GM18511 (cell line): ENCODE results near the gene PPP2R5E.
"Not testable (repeated sequence)": the region's sequence is repeated elsewhere in the genome, so short reads cannot be mapped to it uniquely, and the experiment has no call there.

Experiments
- ATAC-seq: cut with Tn5 transposase; IDR thresholded peaks from one replicate; pipeline ENCODE4 v1.9.1; 2021; ENCODE audit warnings: mild to moderate bottlenecking, moderate library complexity; ENCODE audit not compliant: unreplicated experiment

PPP2R5E gene

GRCh38 chr14:63523735-63524426, 19.3 kb downstream of the PPP2R5E start:
- no peak for ATAC-seq

GRCh38 chr14:63522511-63522910, 20.7 kb downstream of the PPP2R5E start:
- not testable (repeated sequence) for ATAC-seq

- ATAC-seq = no peak
Measured at GRCh38 chr14:63517354-63517753, 25.8 kb downstream of the PPP2R5E start.

- ATAC-seq = no peak
Measured at GRCh38 chr14:63515240-63515639, 27.9 kb downstream of the PPP2R5E start.

GRCh38 chr14:63513756-63514155, 29.4 kb downstream of the PPP2R5E start:
- ATAC-seq = no peak

GRCh38 chr14:63512861-63513260, 30.3 kb downstream of the PPP2R5E start:
- no peak for ATAC-seq

GRCh38 chr14:63510538-63510937, 32.6 kb downstream of the PPP2R5E start:
- peak; percentile 85 for ATAC-seq

GRCh38 chr14:63508033-63508432, 35.1 kb downstream of the PPP2R5E start:
- no peak for ATAC-seq

- no peak for ATAC-seq
Measured at GRCh38 chr14:63504648-63505047, 38.5 kb downstream of the PPP2R5E start.

- ATAC-seq = no peak
Measured at GRCh38 chr14:63501429-63501828, 41.7 kb downstream of the PPP2R5E start.

- no peak for ATAC-seq
Measured at GRCh38 chr14:63499701-63500250, 43.4 kb downstream of the PPP2R5E start.

GRCh38 chr14:63496837-63497400, 46.3 kb downstream of the PPP2R5E start:
- ATAC-seq = no peak

- no peak for ATAC-seq
Measured at GRCh38 chr14:63493246-63493645, 49.9 kb downstream of the PPP2R5E start.

GRCh38 chr14:63492391-63492790, 50.8 kb downstream of the PPP2R5E start:
- ATAC-seq = no peak

GRCh38 chr14:63487724-63488123, 55.5 kb downstream of the PPP2R5E start:
- no peak for ATAC-seq

- no peak for ATAC-seq
Measured at GRCh38 chr14:63486738-63487137, 56.4 kb downstream of the PPP2R5E start.

- no peak for ATAC-seq
Measured at GRCh38 chr14:63483315-63483714, 59.9 kb downstream of the PPP2R5E start.

- ATAC-seq = no peak
Measured at GRCh38 chr14:63480599-63480998, 62.6 kb downstream of the PPP2R5E start.

GRCh38 chr14:63478437-63478852, 64.7 kb downstream of the PPP2R5E start:
- peak; percentile 66 for ATAC-seq

- peak; percentile 85 for ATAC-seq
Measured at GRCh38 chr14:63478010-63478409, 65.2 kb downstream of the PPP2R5E start.

GRCh38 chr14:63477556-63477955, 65.6 kb downstream of the PPP2R5E start:
- no peak for ATAC-seq

GRCh38 chr14:63475761-63476160, 67.4 kb downstream of the PPP2R5E start:
- ATAC-seq = no peak
